SK-N-DZ (cell line): ENCODE data around the gene SLC13A5.
"Not testable (repeated sequence)": the region's sequence is repeated elsewhere in the genome, so short reads cannot be mapped to it uniquely, and the experiment has no call there.

Experiments
- DNase-seq: peaks from one replicate; pipeline ENCODE4 v3.0.0-alpha.2; 2015; ENCODE audit warnings: low spot score

SLC13A5 gene

DNA sequence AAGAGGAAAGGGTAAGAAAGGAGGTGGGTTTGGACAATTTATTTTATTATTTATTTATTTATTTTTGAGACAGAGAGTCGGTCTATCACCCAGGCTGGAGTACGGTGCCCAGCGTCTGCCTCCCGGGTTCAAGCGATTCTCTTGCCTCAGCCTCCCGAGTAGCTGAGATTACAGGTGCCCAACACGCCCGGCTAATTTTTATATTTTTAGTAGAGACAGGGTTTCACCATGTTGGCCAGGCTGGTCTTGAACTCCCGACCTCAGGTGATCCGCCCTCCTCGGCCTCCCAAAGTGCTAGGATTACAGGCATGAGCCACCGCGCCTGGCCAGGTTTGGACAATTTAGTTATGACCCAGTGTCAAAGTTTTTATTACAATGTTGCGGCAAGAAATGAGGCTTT lies 50.0 kb downstream of the SLC13A5 start:
- not testable (repeated sequence) for DNase-seq

DNA sequence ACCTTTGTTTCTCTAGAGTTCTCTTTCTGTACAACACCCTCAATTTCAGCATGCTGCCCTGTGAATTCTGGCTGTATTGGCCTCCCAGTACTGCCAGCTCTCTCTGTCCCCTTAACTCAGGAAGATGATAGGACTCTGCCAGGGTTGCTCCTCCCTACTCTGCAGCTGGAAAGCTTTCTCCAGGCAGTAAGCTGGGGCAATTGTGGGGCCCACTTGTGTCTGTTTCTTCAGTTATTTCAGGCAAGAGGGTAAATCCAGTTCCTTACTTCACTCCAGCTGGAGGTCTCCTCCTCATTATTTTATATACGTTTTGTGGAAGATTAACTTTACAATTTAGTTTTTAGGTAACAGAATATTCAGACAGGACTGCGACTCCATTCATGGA lies 51.7 kb downstream of the SLC13A5 start:
- no peak for DNase-seq

- no peak for DNase-seq
These were observed 52.2 kb downstream of the SLC13A5 start for GRCh38 chr17:6660805-6661463.

- no peak for DNase-seq
These were observed 53.1 kb downstream of the SLC13A5 start for GRCh38 chr17:6660101-6660500.

DNA sequence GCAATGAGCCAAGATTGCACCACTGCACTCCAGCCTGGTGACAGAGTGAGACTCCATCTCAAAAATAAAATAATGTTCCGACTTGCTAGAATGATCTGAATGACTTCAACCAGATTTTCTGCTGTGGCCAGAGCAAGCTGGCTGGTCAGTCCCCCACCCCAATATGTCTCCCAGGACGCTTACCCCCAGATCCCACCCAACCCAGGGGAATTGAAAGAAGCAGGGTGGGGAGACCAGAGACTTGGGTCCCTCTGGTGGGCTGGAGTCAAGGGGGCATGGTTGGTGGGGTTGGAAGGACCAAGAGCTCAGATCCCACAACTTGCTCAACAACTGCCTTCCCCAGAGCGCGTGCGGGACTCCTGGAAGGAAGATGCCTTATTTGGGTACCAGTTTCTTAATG lies 54.8 kb downstream of the SLC13A5 start:
- not testable (repeated sequence) for DNase-seq

GRCh38 chr17:6657633-6658287 lies 55.4 kb downstream of the SLC13A5 start:
- no peak for DNase-seq

- DNase-seq: not testable (repeated sequence)
These were observed 56.2 kb downstream of the SLC13A5 start for GRCh38 chr17:6656797-6657632.

GRCh38 chr17:6655732-6656361 lies 57.3 kb downstream of the SLC13A5 start:
- not testable (repeated sequence) for DNase-seq

- peak; percentile 39 for DNase-seq
These were observed 58.1 kb downstream of the SLC13A5 start for GRCh38 chr17:6654841-6655731.

GRCh38 chr17:6651919-6652452 lies 61.2 kb downstream of the SLC13A5 start:
- DNase-seq: peak; percentile 58

GRCh38 chr17:6651354-6651918 lies 61.7 kb downstream of the SLC13A5 start, which contains the start of the genes C17orf100 and MED31:
Gene C17orf100, plus strand, starts transcription at chr17:6651762. Its CDS starts 152 bp downstream, at chr17:6651914.
Gene MED31, minus strand, starts transcription at chr17:6651605. Its CDS starts 77 bp downstream, at chr17:6651528.
- peak; percentile 93 for DNase-seq

- no peak for DNase-seq
These were observed 65.0 kb downstream of the SLC13A5 start for GRCh38 chr17:6648181-6648580.

DNA sequence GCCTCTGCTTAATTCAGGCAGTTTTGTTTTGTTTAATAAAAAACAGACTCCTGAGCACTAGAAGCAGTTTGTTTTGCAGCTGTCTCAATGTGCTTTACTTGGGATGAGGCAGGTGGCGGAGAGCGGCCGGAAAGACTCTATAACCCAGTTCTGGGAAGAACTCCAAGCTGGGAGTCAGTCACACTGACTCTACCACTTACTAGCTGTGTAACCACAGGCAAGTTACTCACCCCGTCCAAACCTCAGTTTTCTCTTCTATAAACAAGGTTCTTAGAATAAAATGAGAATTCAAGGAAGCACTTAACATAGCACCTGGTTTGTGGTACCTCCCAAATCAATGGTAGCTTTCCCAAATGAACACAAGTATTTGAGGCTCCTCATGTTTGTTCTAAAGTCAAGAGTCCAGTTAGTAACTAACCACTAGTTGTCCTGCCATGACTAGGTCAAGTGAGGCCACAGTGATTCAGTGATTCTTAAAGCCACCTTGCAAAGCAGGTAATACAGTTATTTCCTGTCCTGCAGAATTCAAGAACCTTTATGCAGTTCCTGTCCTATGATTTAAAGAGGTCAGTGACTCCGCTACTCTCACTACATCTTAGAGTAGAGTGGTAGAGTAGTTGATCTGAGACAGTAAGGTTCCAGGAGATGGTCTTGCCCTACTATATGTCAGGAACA lies 69.6 kb downstream of the SLC13A5 start:
- DNase-seq: no peak

DNA sequence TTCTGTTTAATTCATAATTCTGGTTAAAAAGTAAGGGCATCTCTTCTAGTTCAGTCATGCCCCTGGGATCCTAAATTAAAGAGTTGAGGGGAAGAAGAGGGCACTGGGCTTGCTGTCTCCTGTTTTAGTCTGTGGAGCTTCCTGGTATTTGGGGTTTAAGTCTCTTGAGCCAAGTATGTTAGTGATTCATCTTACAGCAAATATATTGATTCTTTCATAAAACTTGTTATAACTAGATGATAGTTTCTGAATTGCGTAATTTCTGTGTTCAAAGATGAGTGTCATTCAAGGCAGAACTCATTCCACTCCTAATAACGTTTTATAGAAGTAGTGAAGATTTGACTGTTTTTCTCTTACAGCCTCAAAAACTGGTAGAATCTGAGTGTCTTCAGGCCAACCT lies 70.6 kb downstream of the SLC13A5 start:
- no peak for DNase-seq

DNA sequence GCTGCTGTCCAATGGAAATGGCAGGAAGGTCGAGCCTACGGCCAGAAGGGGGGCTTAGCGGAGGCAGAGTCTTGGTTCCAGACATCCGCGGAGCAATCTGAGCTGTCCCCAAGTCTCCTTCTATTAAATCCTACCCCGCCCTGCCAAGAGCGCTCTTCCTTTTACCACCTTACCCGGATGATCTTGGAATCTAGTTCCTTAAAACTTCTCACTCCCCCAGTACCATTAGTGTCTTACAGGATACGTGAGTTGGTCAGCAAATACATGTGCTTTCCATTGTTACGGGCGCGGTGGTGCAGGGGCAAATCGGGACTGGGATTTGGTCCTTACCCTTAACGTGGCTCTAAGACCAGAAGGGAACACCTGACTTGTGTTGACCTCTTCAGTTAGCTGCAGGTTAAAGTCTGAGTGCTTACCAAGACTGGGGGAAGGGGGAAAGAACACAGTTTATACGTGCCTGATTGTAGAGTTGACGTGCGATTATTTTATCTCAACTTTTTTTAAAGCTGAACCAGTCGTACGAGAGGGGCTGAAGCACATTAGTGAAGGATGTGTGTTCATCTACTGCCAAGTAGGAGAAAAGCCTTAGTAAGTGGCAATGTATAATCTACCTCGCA lies 71.8 kb downstream of the SLC13A5 start:
- no peak for DNase-seq

- peak; percentile 90 for DNase-seq
These were observed 72.5 kb downstream of the SLC13A5 start, which contains the start of the genes KIAA0753 and TXNDC17 for GRCh38 chr17:6640536-6641246. Gene KIAA0753, minus strand, starts transcription at chr17:6640711. Its CDS starts 5,608 bp downstream, at chr17:6635103. Gene TXNDC17, plus strand, starts transcription at chr17:6641060. Its CDS starts 23 bp downstream, at chr17:6641083.

GRCh38 chr17:6639586-6640535 lies 73.3 kb downstream of the SLC13A5 start:
- DNase-seq: peak; percentile 41
